Measurements from ENCODE around the gene SCUBE2.

DNA sequence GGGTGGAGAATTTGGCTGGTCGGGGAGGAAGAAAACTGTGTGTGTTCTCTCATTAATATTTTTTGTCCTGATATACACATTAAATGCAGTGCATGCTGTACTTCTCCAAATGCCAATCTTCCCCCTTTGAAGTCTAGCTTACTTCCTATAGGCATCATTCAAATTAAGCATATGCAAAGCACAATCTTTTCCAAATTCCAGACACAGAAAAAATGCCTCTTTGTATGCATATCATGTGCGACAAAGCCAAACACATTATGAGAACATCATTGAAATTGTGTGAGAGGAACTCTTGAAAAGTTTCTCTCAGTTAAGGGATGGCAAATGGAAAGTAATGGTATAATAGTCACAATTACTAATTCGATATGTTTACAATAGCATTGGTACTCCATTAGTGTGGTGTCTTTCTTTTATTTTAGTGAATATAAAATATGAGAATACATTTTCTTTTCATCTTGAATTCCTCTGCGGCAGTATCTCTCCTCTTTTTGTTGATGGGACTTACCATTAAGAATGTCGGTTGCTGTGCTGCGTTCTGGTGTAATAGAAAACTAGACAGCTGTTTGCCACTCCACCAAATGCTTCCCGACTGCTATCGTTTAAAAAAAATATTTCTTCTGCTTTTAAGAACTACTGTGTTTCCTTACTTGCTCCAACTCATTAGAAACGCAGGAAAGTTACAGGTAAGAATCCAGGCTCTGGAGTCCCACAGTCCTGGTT, 68.3 kb downstream of the SCUBE2 start:
- TF ChIP-seq CTCF (IDR thresholded peaks at IDR 0.05), result no peak
- TF ChIP-seq POLR2A (IDR thresholded peaks at IDR 0.05), result no peak
